DND-41 (cell line): ENCODE results near the gene KLRF1.

Experiments used
- ATAC-seq: fragments of 200-7000 bp; cut with Tn5 transposase; 3 replicates; pipeline ENCODE4 v1.9.1; 2021; ENCODE audit warnings: low read depth; ENCODE audit not compliant: insufficient read depth
- DNase-seq: peaks from one replicate; pipeline ENCODE4 v3.0.0-alpha.2; 2020
- H2AFZ ChIP-seq: 2 replicates; pipeline ENCODE4 v1.6.0; 2012; ENCODE audit warnings: low read depth, low read length
- H3K27ac ChIP-seq: 2 replicates; pipeline ENCODE4 v1.5.1; 2012; ENCODE audit warnings: low read length, inconsistent platforms
- H3K27me3 ChIP-seq: fragments of 200-600 bp; sonication (generic); 2 replicates; pipeline ENCODE4 v1.6.0; 2012; ENCODE audit warnings: low read length, mild to moderate bottlenecking, inconsistent platforms; ENCODE audit not compliant: insufficient read depth, poor library complexity
- H3K36me3 ChIP-seq: 2 replicates; pipeline ENCODE4 v1.5.1; 2012; ENCODE audit warnings: low read length, inconsistent platforms; ENCODE audit not compliant: insufficient read depth
- H3K4me1 ChIP-seq: 2 replicates; pipeline ENCODE4 v1.5.1; 2012; ENCODE audit warnings: mild to moderate bottlenecking, low read length; ENCODE audit not compliant: insufficient read depth
- H3K4me2 ChIP-seq: 2 replicates; pipeline ENCODE4 v1.6.0; 2012; ENCODE audit warnings: mild to moderate bottlenecking, moderate library complexity, low read length, inconsistent platforms; ENCODE audit not compliant: insufficient read depth
- H3K4me3 ChIP-seq, 2 experiments: fragments of 200-600 bp in 1 of 2; shearing (Covaris generic) in 1 of 2; 2 replicates each; pipeline ENCODE4 v1.5.1; 2012 to 2016; ENCODE audit warnings: inconsistent platforms in 2 of 2, low read length in 2 of 2, mild to moderate bottlenecking in 2 of 2, low read depth in 1 of 2, moderate library complexity in 1 of 2
- H3K79me2 ChIP-seq: 2 replicates; pipeline ENCODE4 v1.6.0; 2012; ENCODE audit warnings: low read length, inconsistent platforms; ENCODE audit not compliant: insufficient read depth
- H3K9ac ChIP-seq: 2 replicates; pipeline ENCODE4 v1.6.0; 2012; ENCODE audit warnings: low read depth, mild to moderate bottlenecking, inconsistent platforms, low read length, moderate library complexity
- H3K9me3 ChIP-seq: 2 replicates; pipeline ENCODE4 v1.5.1; 2012; ENCODE audit warnings: low read length, moderate library complexity, mild to moderate bottlenecking, inconsistent platforms; ENCODE audit not compliant: insufficient read depth, severe bottlenecking
- H4K20me1 ChIP-seq: 2 replicates; pipeline ENCODE4 v1.6.0; 2012; ENCODE audit warnings: low read length; ENCODE audit not compliant: insufficient read depth
- CTCF ChIP-seq: IDR thresholded peaks from 2 replicates; pipeline ENCODE4 v1.5.1; 2012; ENCODE audit warnings: borderline replicate concordance, low read length, moderate library complexity, mild to moderate bottlenecking; ENCODE audit not compliant: poor library complexity, severe bottlenecking; ENCODE audit errors: extremely low read depth
- EZH2 ChIP-seq: IDR thresholded peaks from 3 replicates; pipeline ENCODE4 v1.6.1; 2012; ENCODE audit warnings: borderline replicate concordance, low read depth, mild to moderate bottlenecking, moderate library complexity, low read length, inconsistent platforms; ENCODE audit not compliant: severe bottlenecking

KLRF1 gene

GRCh38 chr12:9786726-9787717, 40.3 kb upstream of the KLRF1 start:
- H3K9me3 ChIP-seq = no peaks in the 10 kb centered on the region
- H3K9ac ChIP-seq = no peak overlapping the region
- H3K27me3 ChIP-seq = no peaks in the 10 kb centered on the region
- H3K36me3 ChIP-seq = no peaks in the 10 kb centered on the region
- no peak overlapping the region for H3K4me2 ChIP-seq
- TF ChIP-seq CTCF (no peak), EZH2 (no peak)
- H4K20me1 ChIP-seq = no peaks in the 10 kb centered on the region
- no peak overlapping the region for H2AFZ ChIP-seq
- H3K4me1 ChIP-seq = 0 out of 2 replicates have a peak, but pooled peaks cover 3% of the 10 kb centered on the region
- H3K4me3 ChIP-seq = no peak overlapping the region
- DNase-seq = no peak
- H3K27ac ChIP-seq = no peak overlapping the region
- H3K79me2 ChIP-seq = no peaks in the 10 kb centered on the region
- ATAC-seq = no peak

- H3K4me2 ChIP-seq = no peak overlapping the region
- no peak overlapping the region for H3K9ac ChIP-seq
- H3K4me3 ChIP-seq = no peak overlapping the region
- peaks cover 17% of the 10 kb centered on the region for H3K4me1 ChIP-seq
- DNase-seq (no peak), ATAC-seq (peak; percentile 33; the same call in 2 of the 3 replicates)
- H2AFZ ChIP-seq = no peak overlapping the region
- no peaks in the 10 kb centered on the region for H3K79me2 ChIP-seq
- no peaks in the 10 kb centered on the region for H3K9me3 ChIP-seq
- H3K36me3 ChIP-seq = no peaks in the 10 kb centered on the region
- TF ChIP-seq EZH2 (no peak), CTCF (no peak)
- H3K27me3 ChIP-seq = no peaks in the 10 kb centered on the region
- no peak overlapping the region for H3K27ac ChIP-seq
- no peaks in the 10 kb centered on the region for H4K20me1 ChIP-seq
Measured at GRCh38 chr12:9792185-9792900, 34.9 kb upstream of the KLRF1 start.

- H3K9me3 ChIP-seq = no peaks in the 10 kb centered on the region
- peaks cover 24% of the 10 kb centered on the region for H3K4me1 ChIP-seq
- H3K4me3 ChIP-seq = no peak overlapping the region
- H4K20me1 ChIP-seq = no peaks in the 10 kb centered on the region
- no peak overlapping the region for H2AFZ ChIP-seq
- H3K27me3 ChIP-seq = no peaks in the 10 kb centered on the region
- no peak overlapping the region for H3K9ac ChIP-seq
- no peaks in the 10 kb centered on the region for H3K79me2 ChIP-seq
- TF ChIP-seq CTCF (no peak), EZH2 (no peak)
- no peaks in the 10 kb centered on the region for H3K36me3 ChIP-seq
- H3K4me2 ChIP-seq = no peak overlapping the region
- no peak overlapping the region for H3K27ac ChIP-seq
- DNase-seq (no peak), ATAC-seq (no peak)
Measured at GRCh38 chr12:9792961-9793617, 34.2 kb upstream of the KLRF1 start.
